ENCODE data around the gene LCA5.
"Not testable (repeated sequence)": the region's sequence is repeated elsewhere in the genome, so short reads cannot be mapped to it uniquely, and the experiment has no call there.

LCA5 gene

GRCh38 chr6:79536585-79536953 is 661 bp downstream of the LCA5 start:
- DNase-seq = no peak

GRCh38 chr6:79529567-79529966 is 7.7 kb downstream of the LCA5 start:
- DNase-seq = not testable (repeated sequence)

- no peak for DNase-seq
Observed at GRCh38 chr6:79526897-79527296, 10.3 kb downstream of the LCA5 start.

GRCh38 chr6:79525272-79526100 is 11.7 kb downstream of the LCA5 start:
- no peak for DNase-seq

GRCh38 chr6:79524065-79524464 is 13.2 kb downstream of the LCA5 start:
- no peak for DNase-seq

GRCh38 chr6:79522609-79523008 is 14.6 kb downstream of the LCA5 start:
- no peak for DNase-seq

- DNase-seq = no peak
Observed at GRCh38 chr6:79520534-79520933, 16.7 kb downstream of the LCA5 start.

- DNase-seq = no peak
Observed at GRCh38 chr6:79518842-79519241, 18.4 kb downstream of the LCA5 start.

GRCh38 chr6:79515436-79515835 is 21.8 kb downstream of the LCA5 start:
- DNase-seq = no peak

GRCh38 chr6:79513111-79513510 is 24.1 kb downstream of the LCA5 start:
- no peak for DNase-seq

GRCh38 chr6:79512014-79512413 is 25.2 kb downstream of the LCA5 start:
- no peak for DNase-seq

- no peak for DNase-seq
Observed at GRCh38 chr6:79510707-79511106, 26.5 kb downstream of the LCA5 start.

GRCh38 chr6:79506251-79506650 is 31.0 kb downstream of the LCA5 start:
- DNase-seq = no peak

- no peak for DNase-seq
Observed at GRCh38 chr6:79504372-79504771, 32.9 kb downstream of the LCA5 start.

- DNase-seq = no peak
Observed at GRCh38 chr6:79498842-79499241, 38.4 kb downstream of the LCA5 start.

- DNase-seq = no peak
Observed at GRCh38 chr6:79495246-79495645, 42.0 kb downstream of the LCA5 start.

GRCh38 chr6:79494841-79495240 is 42.4 kb downstream of the LCA5 start:
- no peak for DNase-seq

GRCh38 chr6:79470728-79471127 is 66.5 kb downstream of the LCA5 start:
- DNase-seq = no peak

- no peak for DNase-seq
Observed at GRCh38 chr6:79469376-79470246, 67.6 kb downstream of the LCA5 start.

GRCh38 chr6:79468587-79468986 is 68.6 kb downstream of the LCA5 start:
- no peak for DNase-seq

GRCh38 chr6:79468116-79468515 is 69.1 kb downstream of the LCA5 start:
- DNase-seq = no peak

GRCh38 chr6:79467716-79468115 is 69.5 kb downstream of the LCA5 start:
- DNase-seq = no peak

GRCh38 chr6:79466207-79466834 is 70.9 kb downstream of the LCA5 start:
- DNase-seq = no peak

- DNase-seq = no peak
Observed at GRCh38 chr6:79465381-79465780, 71.8 kb downstream of the LCA5 start.

Data from activated CD8-positive, alpha-beta memory T cell treated with anti-CD3 and anti-CD28 coated beads for 24 hours (primary cell).